Spleen (tissue), 7 donors: ENCODE measurements around the gene ELK1.

Source experiments
- CTCF ChIP-seq, 11 experiments: fragments of 200-600 bp in 7 of 11; fragments of 450-650 bp in 4 of 11; sonication (generic) in 4 of 11; IDR thresholded peaks in 8 of 11; conservative IDR thresholded peaks in 3 of 11; 1 replicate in 7 of 11; 2 replicates in 4 of 11; pipeline versions ENCODE4 v1.4.0 to v1.8.0; 2016 to 2021; ENCODE audit warnings: antibody characterized with exemption in 11 of 11, inconsistent platforms in 4 of 11, mild to moderate bottlenecking in 1 of 11
- POLR2A ChIP-seq, 3 donors: fragments of 450-650 bp; IDR thresholded peaks; one replicate each; pipeline ENCODE4 v1.5.1; 2017; ENCODE audit warnings: antibody characterized with exemption in 3 of 3, mild to moderate bottlenecking in 1 of 3
- POLR2AphosphoS5 ChIP-seq, 3 donors: sonication (generic); formaldehyde crosslinking; IDR thresholded peaks; one replicate each; pipeline ENCODE4 v1.5.1; 2017; ENCODE audit warnings: antibody characterized with exemption in 3 of 3
- donor health status: DM: no; HTN: no; CAD: no; lungs with moderate emphysema.
- donor health status: DM: no; HTN: no; CAD: no.
- donor health status: DM: no; HTN: no; CAD: no.

GRCh38 chrX:47593522-47593921, 56.8 kb downstream of the ELK1 start:
- no peak for TF ChIP-seq CTCF (IDR thresholded peaks at IDR 0.05 in 8 of 11, conservative IDR thresholded peaks at IDR 0.05 in 3 of 11)
- no peak for TF ChIP-seq POLR2A (IDR thresholded peaks at IDR 0.05)
- TF ChIP-seq POLR2AphosphoS5 (IDR thresholded peaks at IDR 0.05) = no peak
